ENCODE measurements around the gene LARP4B. TPM values are rescaled to one million over a fixed set of nuclear protein-coding genes. Genes with fewer than 3 reads are reported as not detected.

Gene LARP4B
- total RNA-seq, 4 donors from 2014 or later = 68.6 to 113 (median 87.4) TPM

DNA sequence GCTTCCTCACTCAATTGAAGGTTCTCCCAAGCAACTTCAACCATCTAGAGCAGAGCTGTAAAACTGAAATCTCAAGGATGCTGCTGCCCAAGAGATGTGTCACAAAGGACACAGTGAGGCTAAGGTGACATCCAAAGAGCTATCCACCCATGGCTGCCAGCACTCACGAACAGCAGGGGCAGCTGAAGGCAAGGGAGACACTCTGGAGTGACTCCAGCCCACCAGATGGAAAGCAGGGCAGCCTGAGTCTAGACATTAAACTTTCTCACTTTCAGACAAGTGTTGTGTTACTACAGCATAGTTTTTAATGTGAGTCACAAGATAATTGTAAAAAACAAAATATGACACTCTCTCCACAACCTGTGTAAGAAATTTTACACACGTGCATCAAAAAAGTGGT is 113.5 kb downstream of the LARP4B start:
- peaks cover 9 to 25% of the 10 kb centered on the region in 2 donors for H3K4me1 ChIP-seq
- H3K36me3 ChIP-seq = peaks cover 46 to 60% of the 10 kb centered on the region in 2 donors
- no peak overlapping the region for H3K4me3 ChIP-seq (replicated peaks in 1 of 3)
- H3K27ac ChIP-seq = peak overlapping the region in 2 of 3 donors; percentile 10 to 57
- DNase-seq = no peak
- H3K9me3 ChIP-seq = no peaks in the 10 kb centered on the region
- intact Hi-C loops (cut with DNase I) = no loop called here
- WGBS, 2 donors = 80 to 93% methylated on average over 2 of the region's 2 CpGs
- TF ChIP-seq, protein P1, sequence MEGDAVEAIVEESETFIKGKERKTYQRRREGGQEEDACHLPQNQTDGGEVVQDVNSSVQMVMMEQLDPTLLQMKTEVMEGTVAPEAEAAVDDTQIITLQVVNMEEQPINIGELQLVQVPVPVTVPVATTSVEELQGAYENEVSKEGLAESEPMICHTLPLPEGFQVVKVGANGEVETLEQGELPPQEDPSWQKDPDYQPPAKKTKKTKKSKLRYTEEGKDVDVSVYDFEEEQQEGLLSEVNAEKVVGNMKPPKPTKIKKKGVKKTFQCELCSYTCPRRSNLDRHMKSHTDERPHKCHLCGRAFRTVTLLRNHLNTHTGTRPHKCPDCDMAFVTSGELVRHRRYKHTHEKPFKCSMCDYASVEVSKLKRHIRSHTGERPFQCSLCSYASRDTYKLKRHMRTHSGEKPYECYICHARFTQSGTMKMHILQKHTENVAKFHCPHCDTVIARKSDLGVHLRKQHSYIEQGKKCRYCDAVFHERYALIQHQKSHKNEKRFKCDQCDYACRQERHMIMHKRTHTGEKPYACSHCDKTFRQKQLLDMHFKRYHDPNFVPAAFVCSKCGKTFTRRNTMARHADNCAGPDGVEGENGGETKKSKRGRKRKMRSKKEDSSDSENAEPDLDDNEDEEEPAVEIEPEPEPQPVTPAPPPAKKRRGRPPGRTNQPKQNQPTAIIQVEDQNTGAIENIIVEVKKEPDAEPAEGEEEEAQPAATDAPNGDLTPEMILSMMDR (IDR thresholded peaks at IDR 0.05) = no peak
- no peak for TF ChIP-seq POLR2A (IDR thresholded peaks at IDR 0.05)
- H3K27me3 ChIP-seq = no peaks in the 10 kb centered on the region

DNA sequence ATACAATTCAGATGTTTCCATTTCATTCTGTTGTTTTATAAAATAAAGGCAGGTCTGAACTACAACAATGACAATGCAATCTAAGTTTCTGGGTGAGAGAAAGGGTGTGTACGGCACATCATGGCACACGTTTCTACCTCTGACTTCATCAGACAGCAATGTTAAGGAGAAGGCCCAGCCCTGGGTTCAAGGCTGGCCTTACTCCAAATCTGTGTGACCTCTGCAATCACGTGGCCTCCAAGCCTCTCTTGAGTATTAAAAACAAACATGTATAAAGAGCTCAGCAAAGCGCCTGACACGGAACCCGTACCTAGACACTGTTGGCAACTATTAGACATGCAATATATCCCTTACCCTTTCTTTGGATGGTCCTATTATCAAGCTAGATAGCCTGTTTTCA is 114.1 kb downstream of the LARP4B start:
- peak overlapping the region in 2 of 3 donors; percentile 10 to 57 for H3K27ac ChIP-seq
- no peaks in the 10 kb centered on the region for H3K9me3 ChIP-seq
- TF ChIP-seq, protein P1 (IDR thresholded peaks at IDR 0.05) = no peak
- no peak for TF ChIP-seq POLR2A (IDR thresholded peaks at IDR 0.05)
- intact Hi-C loops (cut with DNase I) = no loop called here
- DNase-seq = no peak
- H3K4me3 ChIP-seq (replicated peaks in 1 of 3) = no peak overlapping the region
- 64 to 66% methylated on average over 6 of the region's 6 CpGs for WGBS, 2 donors
- peaks cover 51 to 62% of the 10 kb centered on the region in 2 donors for H3K36me3 ChIP-seq
- H3K4me1 ChIP-seq = peaks cover 9 to 22% of the 10 kb centered on the region in 2 donors
- H3K27me3 ChIP-seq = no peaks in the 10 kb centered on the region

DNA sequence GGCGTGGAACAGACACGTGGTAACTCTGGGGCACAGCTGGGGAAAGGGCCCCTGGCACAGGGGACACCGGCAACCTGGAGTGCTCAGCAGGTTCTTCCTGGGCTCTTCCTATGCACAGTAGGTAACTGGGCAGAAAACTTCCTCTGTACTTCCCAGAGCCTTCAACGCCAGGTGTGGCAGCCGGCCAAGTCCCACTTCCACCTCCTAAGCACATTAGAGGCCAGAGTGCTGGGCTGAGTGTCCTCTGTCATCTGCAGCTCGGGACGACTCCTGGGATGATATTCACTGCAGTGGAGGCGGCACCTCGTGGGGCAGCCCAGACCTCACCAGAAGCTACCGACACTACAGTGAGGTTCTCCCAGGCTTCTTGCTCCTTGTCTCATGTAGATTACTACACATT is 114.5 kb downstream of the LARP4B start:
- WGBS, 2 donors = 60 to 62% methylated on average over 8 to 10 of the region's 10 CpGs
- no peaks in the 10 kb centered on the region for H3K27me3 ChIP-seq
- H3K36me3 ChIP-seq = peaks cover 55 to 66% of the 10 kb centered on the region in 2 donors
- TF ChIP-seq, protein P1 (IDR thresholded peaks at IDR 0.05) = no peak
- peak in 1 of 2 donors; percentile 2 for TF ChIP-seq POLR2A (IDR thresholded peaks at IDR 0.05)
- peak; percentile 54 to 55 for DNase-seq
- H3K9me3 ChIP-seq = no peaks in the 10 kb centered on the region
- intact Hi-C loops (cut with DNase I) = no loop called here
- no peak overlapping the region for H3K4me3 ChIP-seq (replicated peaks in 1 of 3)
- peak overlapping the region in 2 of 3 donors; percentile 10 to 57 for H3K27ac ChIP-seq
- H3K4me1 ChIP-seq = peaks cover 9 to 20% of the 10 kb centered on the region in 2 donors

DNA sequence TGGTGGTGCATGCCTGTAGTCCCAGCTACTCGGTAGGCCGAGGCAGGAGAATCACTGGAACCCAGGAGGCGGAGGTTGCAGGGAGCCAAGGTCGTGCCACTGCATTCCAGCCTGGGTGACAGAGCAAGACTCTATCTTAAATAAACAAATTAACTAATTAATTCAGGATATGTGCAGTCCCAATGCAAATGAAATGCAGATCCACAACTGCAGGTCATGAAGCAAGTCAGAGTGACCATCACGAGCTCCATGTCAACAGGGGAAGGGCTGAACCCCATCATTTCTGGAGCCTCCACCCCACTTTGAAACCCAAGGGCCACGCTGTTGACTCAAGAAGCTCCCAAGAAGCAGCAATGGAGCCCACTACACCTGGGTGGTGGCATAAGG is 115.4 kb downstream of the LARP4B start:
- WGBS, 2 donors = 93 to 95% methylated on average over 6 of the region's 6 CpGs
- DNase-seq = no peak
- Histone ChIP-seq H3K9me3 (no peaks in the 10 kb centered on the region), H3K4me1 (peaks cover 9 to 14% of the 10 kb centered on the region in 2 donors), H3K36me3 (peaks cover 59 to 71% of the 10 kb centered on the region in 2 donors), H3K27me3 (no peaks in the 10 kb centered on the region), H3K27ac (no peak overlapping the region), H3K4me3 (replicated peaks in 1 of 3) (no peak overlapping the region)
- intact Hi-C loops (cut with DNase I) = no loop called here
- TF ChIP-seq, protein P1 (IDR thresholded peaks at IDR 0.05) = no peak
- TF ChIP-seq POLR2A (IDR thresholded peaks at IDR 0.05) = no peak

DNA sequence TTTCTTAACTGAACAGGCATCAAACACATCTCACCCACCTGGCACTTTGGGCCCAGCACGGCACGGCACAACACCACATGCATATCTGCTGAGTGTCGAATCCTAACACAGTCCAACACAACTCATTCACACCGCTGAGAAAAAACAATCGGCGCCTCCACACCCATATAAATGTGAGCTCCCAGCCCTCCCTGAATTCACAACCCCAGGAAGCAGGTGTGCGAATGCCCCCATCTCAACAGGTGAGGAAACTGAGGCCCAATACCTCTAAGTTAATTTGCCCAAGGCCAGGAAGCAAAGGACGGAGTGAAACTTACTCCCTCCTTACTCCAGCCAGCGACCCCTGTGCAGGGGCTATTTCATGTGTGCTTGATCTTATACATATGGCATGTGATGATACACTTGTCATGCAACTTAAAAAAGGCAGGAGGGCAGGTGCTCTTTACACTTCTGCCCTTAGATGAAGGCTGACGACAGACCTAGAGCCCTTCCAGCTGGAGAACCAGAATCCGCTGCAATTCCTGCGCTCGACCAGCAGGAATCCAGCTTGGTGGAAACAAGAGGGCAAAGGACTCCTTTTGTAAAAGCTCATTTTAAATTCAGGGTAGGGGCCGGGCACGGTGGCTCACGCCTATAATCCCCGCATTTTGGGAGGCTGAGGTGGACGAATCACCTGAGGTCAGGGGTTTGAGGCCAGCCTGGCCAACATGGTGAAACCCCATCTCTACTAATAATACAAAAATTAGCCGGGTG is 116.0 kb downstream of the LARP4B start:
- Histone ChIP-seq H3K4me1 (peaks cover 9 to 14% of the 10 kb centered on the region in 2 donors), H3K36me3 (peaks cover 56 to 75% of the 10 kb centered on the region in 2 donors), H3K4me3 (replicated peaks in 1 of 3) (no peak overlapping the region), H3K27ac (no peak overlapping the region), H3K27me3 (no peaks in the 10 kb centered on the region), H3K9me3 (no peaks in the 10 kb centered on the region)
- TF ChIP-seq, protein P1 (IDR thresholded peaks at IDR 0.05) = no peak
- no peak for TF ChIP-seq POLR2A (IDR thresholded peaks at IDR 0.05)
- no peak for DNase-seq
- intact Hi-C loops (cut with DNase I) = no loop called here
- 97 to 99% methylated on average over 19 of the region's 19 CpGs for WGBS, 2 donors
